GM21528 (cell line): ENCODE data around the gene RAD18.

Experiments
- ATAC-seq: cut with Tn5 transposase; IDR thresholded peaks from one replicate; pipeline ENCODE4 v1.9.1; 2021; ENCODE audit warnings: mild to moderate bottlenecking, moderate library complexity; ENCODE audit not compliant: unreplicated experiment, low FRiP score

RAD18 gene

DNA sequence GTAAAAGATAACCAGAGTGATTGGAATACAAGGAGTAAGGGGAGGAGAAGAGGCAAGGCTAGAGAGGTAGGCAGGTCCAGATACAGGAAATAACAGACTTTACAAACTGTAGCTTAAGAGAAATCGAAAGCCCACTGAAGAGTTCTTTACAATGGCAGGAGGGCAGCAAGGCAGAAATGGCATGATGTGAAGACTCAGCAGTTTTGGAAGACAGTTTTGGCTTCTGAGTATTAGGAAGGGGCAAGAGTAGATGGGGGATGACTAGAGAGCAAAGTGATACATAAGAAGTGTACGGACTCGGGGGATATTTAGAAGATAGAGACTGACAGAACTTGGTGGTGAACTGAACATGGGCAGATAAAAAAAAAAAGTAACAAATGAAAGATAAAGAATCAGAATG is 54.1 kb downstream of the RAD18 start:
- ATAC-seq, result no peak

DNA sequence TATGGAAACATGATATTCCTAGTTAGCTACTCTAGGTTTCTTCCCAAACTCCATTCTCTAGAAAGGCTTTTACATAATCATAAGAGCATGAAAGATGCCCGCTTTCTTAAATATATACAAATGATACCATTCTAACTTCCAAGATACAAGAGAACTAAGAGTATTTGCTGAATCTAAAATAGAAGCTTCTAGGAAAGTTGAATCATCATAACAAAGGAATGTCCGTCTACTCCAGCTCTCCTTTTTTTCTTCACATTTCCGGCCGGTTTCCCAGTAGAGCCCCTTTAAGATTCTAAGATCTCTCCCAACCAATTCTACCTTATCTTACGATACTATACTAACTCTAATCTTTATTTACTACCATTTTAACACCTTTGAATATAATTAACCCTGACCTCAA is 60.1 kb downstream of the RAD18 start:
- no peak for ATAC-seq

DNA sequence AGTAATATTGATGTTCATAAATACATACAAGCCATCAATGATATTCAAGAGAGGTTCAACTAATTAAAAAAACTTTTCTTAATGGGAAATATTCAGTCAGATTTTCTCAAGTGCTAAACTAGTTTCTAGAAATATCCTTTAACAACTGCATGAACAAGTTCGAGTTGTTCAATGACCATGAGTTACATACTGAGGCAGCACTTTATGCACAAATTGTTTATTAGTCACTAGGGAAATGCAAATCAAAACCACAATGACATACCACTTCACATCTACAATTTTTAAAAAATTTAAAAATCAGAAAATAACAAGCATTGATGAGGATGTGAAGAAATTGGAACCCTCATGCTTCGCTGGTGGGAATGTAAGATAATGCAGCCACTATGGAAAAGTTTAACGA is 62.4 kb downstream of the RAD18 start:
- no peak for ATAC-seq

DNA sequence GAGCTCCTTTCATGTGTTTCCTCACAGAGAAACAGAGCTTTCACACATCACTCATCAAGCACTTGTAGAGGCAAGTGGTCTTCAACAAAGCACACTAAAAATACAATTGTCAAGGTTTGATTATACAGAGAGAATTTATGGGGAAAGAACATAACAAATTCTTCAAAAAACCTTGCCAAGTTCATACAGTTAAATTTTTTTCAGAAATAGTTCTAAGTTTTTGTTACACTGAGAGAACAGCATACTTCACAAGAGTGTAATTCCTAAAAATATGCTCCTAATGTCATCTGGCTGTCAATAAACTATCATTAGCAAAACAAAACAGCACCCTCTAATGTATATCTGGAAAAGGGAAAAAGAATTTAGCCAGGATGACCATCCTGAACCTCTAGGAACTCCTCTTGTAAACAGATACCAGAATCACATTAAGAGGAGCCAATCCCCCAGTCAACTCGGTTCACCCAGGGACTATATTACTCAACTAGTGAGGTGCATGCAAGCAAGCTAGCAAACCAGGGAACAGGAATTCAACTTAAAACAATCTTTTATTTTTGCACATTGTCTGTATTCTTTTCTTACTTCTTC is 63.3 kb downstream of the RAD18 start:
- ATAC-seq, result no peak

DNA sequence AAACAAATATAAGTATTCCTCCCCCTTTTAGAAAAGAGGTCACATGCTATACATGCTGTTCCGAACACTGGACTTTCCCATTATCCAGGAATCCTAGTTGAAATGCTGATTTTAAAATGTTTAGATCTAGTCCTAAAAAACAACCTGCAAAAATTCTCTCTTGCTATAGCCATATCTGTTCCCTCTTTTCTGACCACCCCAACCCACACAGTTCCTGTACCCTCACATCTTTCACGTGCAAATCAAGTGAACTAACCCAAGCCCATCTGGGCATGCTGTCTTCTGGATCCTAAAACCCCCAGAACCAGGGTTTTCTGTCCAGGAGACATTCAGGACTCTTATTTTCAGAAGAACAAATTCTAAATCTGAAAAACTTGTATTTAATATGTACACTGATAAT is 67.4 kb downstream of the RAD18 start:
- no peak for ATAC-seq

DNA sequence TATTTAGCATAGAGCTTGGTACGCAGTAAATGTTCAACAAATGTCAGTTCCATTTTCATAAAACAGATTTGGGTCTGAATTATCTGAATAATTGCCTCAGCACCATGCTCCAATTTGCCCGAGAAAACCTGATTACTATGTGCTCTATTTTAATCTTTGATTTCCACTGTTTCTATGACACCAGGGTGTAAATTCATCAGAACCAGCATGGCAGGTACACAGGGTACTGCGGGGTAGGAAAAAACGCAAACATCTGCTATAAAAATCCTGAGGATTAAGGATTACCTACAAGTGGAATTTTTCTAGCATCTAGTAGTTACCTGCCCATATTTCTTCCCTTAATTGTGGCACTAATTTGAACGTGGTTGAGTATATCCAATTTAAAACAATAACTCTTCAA is 70.3 kb downstream of the RAD18 start:
- no peak for ATAC-seq

DNA sequence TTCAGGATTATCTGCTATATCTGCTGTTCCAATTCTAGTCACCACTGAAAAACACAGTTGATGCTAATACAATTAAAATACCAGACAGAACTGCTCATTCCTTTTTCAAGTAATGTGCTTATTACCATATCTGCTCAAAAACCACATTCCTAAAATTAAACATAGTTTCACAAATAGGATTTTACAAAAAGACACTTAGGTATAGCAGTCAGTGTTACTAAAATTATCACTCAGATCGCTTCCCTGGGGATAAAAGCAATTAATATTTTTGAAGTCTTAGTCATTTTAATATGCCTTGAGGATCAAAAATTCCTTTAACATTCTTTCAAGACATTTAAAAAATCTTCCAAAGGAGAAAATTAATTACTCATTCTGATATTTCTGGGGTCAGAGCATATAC is 71.5 kb downstream of the RAD18 start:
- ATAC-seq, result no peak

DNA sequence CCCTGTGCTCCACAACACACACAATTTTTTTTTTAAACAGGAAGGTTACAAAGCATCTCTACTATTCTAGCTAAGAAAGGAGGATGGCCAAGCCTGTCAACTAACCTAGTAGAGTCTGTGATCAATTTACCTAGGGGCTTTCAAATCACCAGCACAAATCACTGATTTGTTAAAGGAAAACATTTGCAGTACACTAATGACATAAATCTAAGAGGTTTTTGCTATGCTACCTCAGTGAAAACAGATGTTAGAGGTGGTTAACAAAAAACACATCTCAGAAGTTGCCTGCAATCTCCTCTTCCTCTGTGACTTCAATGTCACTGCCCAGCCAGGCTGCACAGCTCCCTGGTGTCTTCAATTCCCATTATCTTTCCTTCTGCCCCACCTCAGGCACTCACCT is 72.0 kb downstream of the RAD18 start:
- ATAC-seq, result no peak

DNA sequence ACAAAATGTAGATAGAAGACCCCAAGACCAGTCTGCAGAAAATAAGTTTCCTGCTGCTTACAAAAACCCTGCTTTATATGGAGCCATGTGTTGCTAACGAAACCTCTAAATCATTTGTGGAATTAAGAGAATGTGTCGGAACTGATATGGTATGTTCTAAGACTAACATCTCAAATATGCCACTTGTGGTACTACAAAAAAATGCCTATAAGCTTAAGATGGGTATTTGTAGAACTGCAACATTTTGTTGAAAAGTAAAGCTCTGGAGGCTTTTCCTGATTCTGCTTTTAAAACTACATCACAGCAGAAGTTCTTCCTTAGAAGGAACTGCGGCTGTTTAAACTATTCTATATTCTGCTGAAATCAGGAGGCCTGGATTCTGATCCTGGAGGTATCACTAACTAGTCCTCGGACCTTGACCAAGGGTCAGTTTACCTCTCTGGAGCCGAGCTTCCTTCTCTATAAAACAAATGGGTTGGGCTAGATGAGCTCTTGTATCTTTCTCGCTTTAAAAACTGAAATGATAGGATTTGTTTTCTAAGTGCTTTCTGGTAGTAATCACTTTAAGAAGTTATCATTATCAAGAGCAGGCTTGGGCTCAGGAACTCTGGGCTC is 74.9 kb downstream of the RAD18 start:
- no peak for ATAC-seq

DNA sequence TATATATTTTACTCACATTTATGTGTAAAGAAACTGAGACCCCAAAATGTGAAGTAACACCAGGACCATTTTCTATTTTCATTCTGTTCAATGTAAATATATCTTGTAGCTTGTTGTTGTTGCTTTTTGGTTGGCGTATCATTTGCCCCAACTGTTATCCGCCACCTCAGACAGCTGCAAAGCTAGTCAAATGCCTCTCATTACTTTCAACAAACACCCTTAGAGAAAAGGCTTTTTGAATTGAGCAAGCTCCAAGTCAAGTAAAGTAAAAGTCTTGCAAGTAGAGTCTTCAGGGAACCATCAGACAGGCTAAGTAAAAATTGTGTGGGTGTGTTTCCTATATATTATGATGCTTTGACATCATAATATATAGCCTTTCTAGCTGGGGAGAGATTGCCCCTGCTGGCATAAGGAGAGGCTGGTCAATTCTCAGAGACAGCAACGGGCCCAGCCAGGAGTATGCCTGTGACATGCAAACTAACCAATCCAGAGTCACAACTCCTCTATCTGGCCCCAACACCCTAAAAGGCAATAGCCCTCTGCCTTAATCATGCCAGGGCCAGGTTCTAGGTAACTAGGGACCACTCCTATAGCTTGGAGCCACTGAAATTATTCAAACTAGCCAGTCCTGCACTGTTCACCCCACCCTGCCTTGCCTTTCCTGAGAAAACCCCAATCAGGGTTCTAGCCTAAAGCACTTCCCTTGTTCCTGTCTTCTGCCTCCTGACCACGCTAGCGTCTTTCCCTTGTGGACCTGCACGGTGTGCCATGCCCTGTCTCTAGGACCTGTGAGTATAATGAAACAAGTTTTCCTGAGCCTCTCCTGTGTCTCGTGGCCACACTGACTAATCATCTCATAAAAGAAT is 75.6 kb downstream of the RAD18 start:
- no peak for ATAC-seq

DNA sequence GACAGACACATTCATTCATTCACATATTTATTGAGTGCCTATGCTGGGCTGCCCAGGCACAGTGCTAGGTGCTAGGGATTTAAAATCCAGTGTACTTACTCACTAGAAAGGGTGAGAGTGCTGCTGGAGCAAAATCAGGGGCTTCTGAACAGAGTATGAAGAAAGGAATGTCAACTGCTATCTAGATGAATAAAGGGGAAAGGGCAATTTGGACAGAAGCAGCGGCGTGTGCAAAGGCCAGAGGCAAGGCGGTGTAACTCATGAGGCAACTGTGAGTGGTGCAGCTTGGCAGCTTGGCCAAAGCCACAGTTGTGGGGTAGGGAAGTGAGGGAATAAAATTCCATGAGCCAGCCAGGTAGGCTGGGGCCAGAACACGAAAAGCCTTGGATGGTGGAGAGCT is 76.7 kb downstream of the RAD18 start:
- ATAC-seq, result no peak

DNA sequence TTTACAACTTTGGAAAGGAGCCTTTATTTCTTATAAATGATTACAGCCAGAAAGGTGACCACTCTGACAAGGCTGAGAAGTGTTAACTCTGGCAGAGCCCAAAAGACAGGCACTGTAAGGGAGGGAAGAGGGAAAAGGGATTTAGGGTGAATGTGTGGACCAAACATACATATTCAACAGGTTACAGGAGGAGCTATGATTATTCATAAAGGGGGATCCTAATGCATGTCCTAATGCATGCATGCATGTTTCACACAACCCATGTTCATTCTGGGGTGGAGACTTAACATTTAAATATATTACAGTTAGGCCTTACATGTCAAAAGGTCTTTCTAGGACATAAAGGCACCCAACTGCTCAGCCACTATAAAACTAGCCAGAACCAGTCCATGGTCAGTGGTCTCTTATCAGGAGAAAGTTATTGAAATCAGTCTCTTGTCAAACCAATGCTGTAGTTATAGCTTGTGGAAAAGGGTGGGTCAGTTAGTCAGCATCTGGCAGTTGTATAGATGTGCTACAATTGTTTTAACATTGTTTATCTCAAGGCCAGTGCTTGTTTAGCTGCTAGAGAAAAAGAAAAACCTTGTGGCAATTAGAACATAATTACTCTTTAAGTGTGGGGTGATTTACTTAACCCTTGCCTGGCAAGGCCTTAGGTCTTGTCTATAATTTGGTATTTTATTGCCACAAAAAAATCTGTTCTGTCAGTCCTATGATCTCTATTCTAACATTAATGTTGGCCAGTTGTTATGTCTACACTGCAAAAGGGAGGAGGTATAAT is 77.5 kb downstream of the RAD18 start:
- ATAC-seq, result no peak

DNA sequence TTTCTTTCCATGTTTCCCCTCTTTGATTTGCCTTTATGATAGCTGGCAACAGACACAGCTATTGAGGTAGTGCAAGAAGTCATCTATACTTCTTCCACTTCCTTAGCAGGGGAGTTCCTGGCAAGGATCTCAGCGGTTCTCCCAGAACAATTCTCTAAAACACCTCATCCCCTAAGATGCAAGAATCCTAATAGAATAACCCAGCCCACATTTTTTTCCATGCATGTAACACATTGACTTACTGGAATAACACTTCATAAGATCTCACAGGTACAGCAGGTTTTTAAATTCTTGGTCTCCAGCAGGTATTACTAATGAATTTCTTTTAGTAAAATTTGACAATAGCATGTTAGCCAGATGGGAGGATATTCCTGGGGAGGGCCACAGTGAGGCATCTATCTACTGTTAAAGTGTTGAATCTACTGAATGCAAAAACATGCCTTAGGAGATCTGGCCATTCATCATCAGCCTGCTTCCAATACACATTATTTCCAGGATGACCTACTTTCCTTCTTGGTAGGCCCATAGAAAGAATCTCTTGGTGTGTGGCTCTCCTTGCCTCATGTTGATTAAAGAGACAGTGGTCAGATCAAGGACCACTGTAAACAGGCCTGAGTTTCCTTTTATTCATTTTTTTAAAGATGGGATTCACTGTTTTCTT is 78.5 kb downstream of the RAD18 start:
- ATAC-seq, result no peak

DNA sequence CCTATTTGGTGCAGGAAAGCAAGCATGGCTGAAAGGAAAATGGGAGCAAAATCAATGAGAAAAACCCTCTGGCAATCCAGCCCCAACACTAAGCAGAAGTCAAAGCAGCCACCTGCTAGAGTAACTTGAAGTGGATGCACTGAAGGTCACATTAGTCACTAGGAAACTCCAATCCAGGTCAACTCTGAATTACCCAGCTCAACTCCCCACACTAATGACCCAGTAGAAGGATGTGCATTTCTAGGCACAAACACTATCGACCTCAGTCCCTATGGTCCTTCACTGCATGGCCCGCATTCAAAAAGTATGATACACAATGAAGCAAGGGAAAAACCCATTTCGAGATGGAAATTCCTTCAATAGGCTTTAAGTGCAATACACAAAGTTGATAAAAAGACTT is 80.6 kb downstream of the RAD18 start:
- no peak for ATAC-seq

DNA sequence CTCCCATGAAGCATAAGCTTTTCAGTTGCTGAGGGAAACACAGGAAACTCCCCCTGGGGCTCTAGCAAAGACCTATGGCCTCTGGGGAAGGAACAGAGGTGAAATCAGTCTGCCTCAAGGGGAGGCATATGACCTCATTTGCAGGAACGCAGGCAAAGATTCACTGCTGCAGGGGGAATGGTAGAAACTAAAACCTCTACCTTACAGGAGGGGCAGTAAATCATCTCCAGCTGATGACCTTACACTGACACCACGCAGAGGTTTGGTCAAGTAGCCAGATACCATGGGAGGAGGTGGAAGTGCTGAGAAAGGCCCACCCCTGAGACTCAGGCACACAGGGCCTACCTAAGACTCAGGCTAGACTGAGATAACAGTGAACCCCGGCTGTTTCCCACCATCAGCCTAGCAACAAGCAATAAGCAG is 81.1 kb downstream of the RAD18 start:
- no peak for ATAC-seq

DNA sequence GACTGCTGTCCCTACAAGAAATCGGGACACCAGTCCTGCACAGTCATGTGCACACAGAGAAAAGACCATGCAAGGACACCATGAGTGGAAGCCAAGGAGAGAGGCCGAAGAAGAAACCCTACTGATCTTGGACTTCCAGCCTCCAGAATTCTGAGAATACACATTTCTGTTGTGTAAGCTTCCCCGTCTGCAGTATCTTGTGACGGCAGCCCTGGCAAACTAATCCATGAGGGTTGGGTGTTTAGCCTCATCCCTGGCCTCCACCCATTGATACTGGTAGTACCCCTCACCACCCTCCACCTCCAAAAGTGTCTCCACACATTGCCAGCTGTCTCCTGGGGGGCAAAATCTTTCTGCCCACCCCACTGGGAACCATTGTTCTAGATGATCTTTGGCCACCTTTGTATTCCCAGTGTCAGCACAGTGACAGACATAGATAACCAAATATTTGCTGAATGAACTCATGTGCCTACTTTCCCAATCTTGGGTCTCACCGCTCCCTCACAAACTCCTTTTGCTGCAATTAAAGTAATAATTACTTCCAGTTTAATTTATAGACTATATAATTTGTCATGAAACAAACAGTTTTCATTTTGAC is 83.8 kb downstream of the RAD18 start:
- ATAC-seq, result no peak

DNA sequence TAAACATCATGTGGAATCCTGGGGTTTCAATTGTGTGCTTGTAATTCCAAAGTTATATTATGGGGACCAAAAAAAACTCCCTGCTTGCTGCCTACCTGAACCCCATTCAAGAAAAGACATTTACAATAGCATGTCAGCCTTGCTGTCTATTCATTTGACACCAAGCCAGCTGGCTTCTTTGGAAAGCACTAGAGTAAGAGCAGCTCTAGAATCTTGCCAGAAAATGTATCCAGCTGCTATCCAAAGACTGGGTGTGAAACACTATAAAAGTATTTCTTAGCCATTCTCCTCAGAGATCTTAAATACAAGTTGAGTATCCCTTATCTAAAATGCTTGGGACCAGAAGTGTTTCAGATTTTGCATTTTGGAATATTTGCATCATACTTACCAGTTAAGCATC is 87.4 kb downstream of the RAD18 start:
- no peak for ATAC-seq

DNA sequence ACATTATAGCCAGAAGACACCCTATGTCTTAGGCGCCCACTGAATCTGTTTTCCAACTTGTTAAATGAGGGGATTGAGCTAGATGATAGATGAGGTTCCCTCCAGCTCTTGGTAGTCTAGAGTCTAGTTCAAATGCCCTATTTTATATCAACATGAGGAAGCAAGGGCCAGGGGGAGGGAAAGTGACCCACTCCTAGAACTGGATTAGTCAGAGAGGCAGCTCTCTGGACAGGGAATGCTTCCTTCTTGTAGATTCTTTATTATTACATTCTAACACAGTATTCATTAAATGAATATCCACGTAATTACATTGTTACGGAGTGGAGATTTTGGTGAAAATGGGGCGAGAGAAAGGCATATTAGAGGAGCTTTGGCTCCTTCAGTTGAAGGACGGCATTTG is 89.5 kb downstream of the RAD18 start:
- no peak for ATAC-seq

DNA sequence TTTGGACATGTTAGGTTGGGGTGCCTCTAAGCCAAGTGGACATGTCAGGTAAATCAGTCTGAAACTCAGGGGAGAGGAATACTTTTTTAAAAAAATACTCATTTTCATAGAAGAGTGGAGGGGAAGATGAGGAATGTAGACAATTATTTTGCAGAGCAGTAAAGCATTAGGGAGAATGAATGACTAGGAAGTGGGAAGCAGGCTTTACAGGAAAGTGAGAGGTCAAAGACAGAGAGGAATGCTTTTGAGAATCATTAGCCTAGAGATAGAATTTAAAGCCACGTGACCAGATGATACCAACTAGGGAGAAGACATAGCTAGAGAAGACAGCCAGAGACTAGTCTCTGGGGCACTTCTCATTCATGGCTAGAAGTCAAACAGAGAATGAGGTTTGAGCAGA is 91.0 kb downstream of the RAD18 start:
- ATAC-seq, result no peak

DNA sequence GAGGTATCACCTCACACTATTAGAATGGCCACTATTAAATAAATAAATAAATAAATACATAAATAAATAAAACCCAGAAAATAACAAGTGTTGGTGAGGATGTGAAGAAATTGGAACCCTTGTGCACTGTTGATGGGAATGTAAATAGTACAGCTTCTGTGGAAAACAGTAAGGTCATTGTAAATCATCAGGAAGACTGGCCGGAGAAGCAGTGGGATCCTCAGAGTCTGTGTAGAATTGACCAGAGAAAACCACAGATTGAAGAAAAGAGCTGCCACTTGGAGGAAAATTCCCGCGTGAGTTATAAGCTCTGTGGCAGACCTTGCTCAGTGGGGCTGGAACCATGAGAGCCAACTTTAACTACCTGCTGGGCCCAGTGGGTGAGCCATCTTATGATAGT is 92.0 kb downstream of the RAD18 start:
- no peak for ATAC-seq
